ENCODE data around the gene CISD3. TPM values are rescaled to one million over a fixed set of nuclear protein-coding genes. Genes with fewer than 3 reads are reported as not detected.

The CISD3 gene
- total RNA-seq, 1 donor from 2014 or later = 2.9 TPM

DNA sequence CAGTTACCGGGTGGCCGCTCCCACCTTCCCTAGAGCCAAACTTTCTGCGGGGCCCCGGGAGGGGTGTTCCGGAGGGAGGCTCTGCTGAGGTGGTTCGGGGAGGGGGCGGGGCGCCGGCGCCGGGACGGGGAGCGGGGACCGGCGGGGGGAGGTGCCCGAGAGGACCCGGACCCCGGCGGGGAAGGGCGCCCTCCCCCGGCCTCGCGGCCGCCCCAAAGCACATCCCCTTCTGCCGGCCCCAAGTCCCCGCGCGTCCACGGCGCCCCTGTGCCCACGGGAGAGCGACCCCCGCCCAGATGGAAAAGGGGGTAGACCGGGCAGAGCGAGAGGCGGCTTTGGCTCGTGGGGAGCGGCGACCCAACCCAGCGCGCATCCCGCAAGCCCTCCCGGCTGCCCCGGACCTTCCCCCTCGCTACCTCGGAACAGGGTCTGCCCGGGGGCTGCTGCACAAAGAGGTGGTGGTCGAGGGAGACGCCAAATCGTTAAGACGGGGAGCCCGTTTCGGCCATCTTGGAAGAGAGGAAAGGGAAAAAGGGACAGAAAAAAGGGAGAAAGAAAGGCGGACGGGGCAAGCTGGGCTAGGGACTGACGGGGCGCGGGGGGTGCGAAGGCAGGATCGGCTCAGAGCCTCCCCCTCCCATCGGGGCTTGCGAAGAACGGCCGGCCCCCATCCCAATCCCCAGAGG is 17.5 kb downstream of the CISD3 start:
- no peaks in the 10 kb centered on the region for H3K36me3 ChIP-seq (ENCODE audit: control insufficient read depth, insufficient read depth, low read length)
- TF ChIP-seq, protein P1, sequence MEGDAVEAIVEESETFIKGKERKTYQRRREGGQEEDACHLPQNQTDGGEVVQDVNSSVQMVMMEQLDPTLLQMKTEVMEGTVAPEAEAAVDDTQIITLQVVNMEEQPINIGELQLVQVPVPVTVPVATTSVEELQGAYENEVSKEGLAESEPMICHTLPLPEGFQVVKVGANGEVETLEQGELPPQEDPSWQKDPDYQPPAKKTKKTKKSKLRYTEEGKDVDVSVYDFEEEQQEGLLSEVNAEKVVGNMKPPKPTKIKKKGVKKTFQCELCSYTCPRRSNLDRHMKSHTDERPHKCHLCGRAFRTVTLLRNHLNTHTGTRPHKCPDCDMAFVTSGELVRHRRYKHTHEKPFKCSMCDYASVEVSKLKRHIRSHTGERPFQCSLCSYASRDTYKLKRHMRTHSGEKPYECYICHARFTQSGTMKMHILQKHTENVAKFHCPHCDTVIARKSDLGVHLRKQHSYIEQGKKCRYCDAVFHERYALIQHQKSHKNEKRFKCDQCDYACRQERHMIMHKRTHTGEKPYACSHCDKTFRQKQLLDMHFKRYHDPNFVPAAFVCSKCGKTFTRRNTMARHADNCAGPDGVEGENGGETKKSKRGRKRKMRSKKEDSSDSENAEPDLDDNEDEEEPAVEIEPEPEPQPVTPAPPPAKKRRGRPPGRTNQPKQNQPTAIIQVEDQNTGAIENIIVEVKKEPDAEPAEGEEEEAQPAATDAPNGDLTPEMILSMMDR (IDR thresholded peaks at IDR 0.05; ENCODE audit: insufficient read depth, low read length, severe bottlenecking) = peak; percentile 8
- no peak for FAIRE-seq
- DNase-seq (ENCODE audit: low read depth) = no peak
- peak overlapping the region; percentile 89 for H3K4me3 ChIP-seq (ENCODE audit: low read depth, low read length)
- no peaks in the 10 kb centered on the region for H3K27me3 ChIP-seq (ENCODE audit: control insufficient read depth, insufficient read depth, low read length)

DNA sequence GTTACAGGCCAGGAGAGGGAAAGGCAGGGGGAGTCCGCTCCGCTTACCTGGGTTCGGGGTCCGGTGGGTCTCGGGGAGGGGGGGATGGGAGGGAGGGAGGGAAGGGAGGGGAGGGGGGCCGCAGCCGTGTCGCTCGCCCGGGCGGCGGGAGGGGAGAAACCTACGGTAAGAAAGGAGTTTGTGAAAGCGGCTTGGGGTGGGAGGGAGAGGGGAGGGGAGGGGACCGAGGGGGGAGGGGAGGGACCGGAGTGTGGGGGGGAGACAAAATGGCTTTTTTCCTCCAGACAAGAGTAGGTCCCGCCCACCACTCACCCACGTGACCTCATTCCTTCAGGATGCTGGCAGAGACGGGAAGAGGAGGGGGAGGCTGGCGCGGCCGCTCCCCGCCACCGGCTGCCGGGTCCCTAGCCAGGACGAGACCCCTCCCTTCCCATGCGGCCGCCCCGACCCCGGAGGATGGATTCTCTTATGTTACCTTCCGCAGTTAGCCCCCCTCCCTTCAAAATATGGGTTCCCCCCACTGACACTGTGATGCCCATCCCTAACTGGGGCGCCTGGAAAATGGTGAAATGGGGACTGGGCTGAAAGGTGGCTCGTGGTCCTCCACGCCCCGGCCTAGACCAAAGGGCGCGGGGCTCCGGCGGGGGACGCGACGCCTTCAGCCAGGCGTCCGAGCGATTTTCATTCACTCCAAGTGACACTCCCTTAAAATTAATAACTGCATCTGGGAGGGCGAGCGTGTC is 18.2 kb downstream of the CISD3 start, which contains the start of gene PCGF2:
Gene PCGF2 (minus strand): TSS at position 188 of the 743 bp plus-strand sequence. CDS start 7,934 bp downstream, outside the sequence.
- TF ChIP-seq, protein P1 (IDR thresholded peaks at IDR 0.05; ENCODE audit: insufficient read depth, low read length, severe bottlenecking) = no peak
- peak within 1 kb of the TSS; percentile 89 for H3K4me3 ChIP-seq (ENCODE audit: low read depth, low read length)
- H3K36me3 ChIP-seq (ENCODE audit: control insufficient read depth, insufficient read depth, low read length) = no peaks in the 10 kb centered on the region
- no peaks in the 10 kb centered on the region for H3K27me3 ChIP-seq (ENCODE audit: control insufficient read depth, insufficient read depth, low read length)
- DNase-seq (ENCODE audit: low read depth) (peak; percentile 74), FAIRE-seq (no peak)

DNA sequence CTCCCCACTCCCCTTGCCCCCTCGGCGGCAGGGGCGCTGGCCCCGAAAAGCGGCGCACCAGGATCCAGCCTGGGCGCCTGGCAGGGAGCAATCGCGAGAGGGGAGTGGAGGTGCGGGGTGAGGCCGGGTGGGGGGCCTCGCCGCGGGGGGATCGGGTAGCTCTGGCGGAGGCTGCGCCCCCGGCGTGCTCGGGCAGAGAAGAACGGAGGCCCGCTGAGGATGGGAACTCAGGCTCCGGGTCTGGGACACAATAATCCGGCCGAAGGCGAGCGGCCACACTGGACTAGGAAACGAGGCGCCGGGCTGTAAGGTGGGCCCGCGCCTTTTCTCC is 18.7 kb downstream of the CISD3 start:
- Histone ChIP-seq H3K27me3 (ENCODE audit: control insufficient read depth, insufficient read depth, low read length) (no peaks in the 10 kb centered on the region), H3K4me3 (ENCODE audit: low read depth, low read length) (peak overlapping the region; percentile 89), H3K36me3 (ENCODE audit: control insufficient read depth, insufficient read depth, low read length) (no peaks in the 10 kb centered on the region)
- DNase-seq (ENCODE audit: low read depth) (no peak), FAIRE-seq (no peak)
- TF ChIP-seq, protein P1 (IDR thresholded peaks at IDR 0.05; ENCODE audit: insufficient read depth, low read length, severe bottlenecking) = no peak

DNA sequence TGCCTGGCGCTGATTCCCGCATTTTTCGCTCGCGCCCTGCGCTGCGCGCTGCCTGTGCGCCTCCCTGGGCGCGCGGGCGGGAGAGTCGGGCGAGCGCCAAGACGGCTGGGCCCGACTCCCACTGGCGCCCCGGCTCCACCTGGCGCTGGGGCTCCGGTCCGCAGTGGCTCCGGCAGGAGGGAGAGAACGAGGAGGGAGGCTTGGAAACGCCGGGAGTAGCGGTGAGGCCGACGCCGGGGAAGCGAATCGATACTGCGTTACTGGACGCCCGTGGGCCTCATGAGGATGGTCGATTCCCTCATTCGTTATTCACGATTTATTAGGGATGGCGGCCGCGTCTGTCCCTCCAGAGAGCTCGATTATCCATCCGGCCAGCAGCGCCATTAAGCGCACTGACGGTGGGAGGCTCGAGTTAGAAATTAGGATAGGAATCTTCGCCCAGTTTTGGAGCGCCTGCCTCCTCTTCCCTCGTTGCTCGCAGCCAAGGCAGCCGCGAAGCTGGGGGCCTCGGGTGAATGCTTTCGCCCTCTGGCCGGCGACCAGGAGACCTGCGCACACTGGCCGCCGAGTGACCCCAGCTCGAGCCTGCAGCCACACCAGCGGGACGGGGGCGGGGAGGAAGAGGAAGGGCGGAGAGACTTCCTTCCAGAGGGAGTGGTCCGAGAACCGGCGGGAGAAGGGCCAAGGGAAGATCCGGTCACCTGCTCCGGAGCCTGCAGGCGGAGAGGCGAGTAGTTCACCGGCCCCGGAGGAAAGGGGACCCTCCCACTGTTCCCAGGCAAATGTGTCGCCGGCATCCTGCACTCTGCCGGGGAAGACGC is 19.3 kb downstream of the CISD3 start:
- no peaks in the 10 kb centered on the region for H3K27me3 ChIP-seq (ENCODE audit: control insufficient read depth, insufficient read depth, low read length)
- peak overlapping the region; percentile 89 for H3K4me3 ChIP-seq (ENCODE audit: low read depth, low read length)
- FAIRE-seq = no peak
- no peak for DNase-seq (ENCODE audit: low read depth)
- TF ChIP-seq, protein P1 (IDR thresholded peaks at IDR 0.05; ENCODE audit: insufficient read depth, low read length, severe bottlenecking) = no peak
- H3K36me3 ChIP-seq (ENCODE audit: control insufficient read depth, insufficient read depth, low read length) = peaks cover 1% of the 10 kb centered on the region

- FAIRE-seq (no peak), DNase-seq (ENCODE audit: low read depth) (no peak)
- TF ChIP-seq, protein P1 (IDR thresholded peaks at IDR 0.05; ENCODE audit: insufficient read depth, low read length, severe bottlenecking) = no peak
- Histone ChIP-seq H3K36me3 (ENCODE audit: control insufficient read depth, insufficient read depth, low read length) (peaks cover 5% of the 10 kb centered on the region), H3K27me3 (ENCODE audit: control insufficient read depth, insufficient read depth, low read length) (no peaks in the 10 kb centered on the region), H3K4me3 (ENCODE audit: low read depth, low read length) (peak overlapping the region; percentile 89)
Observed at GRCh38 chr17:38750044-38750311, 19.8 kb downstream of the CISD3 start.

Measured in bronchial epithelial cell (primary cell).